Measurements from ENCODE around the gene SGMS1.
"Not testable (repeated sequence)": the region's sequence is repeated elsewhere in the genome, so short reads cannot be mapped to it uniquely, and the experiment has no call there.

SGMS1 gene

GRCh38 chr10:50623663-50624412 lies at the start of gene SGMS1:
TSS of gene SGMS1 (minus strand) at chr10:50623956. CDS start at chr10:50344114, 279,842 bp downstream.
- peak; percentile 78 for DNase-seq

GRCh38 chr10:50672152-50672551 lies 48.4 kb upstream of the SGMS1 start:
- DNase-seq, result not testable (repeated sequence)

- DNase-seq, result not testable (repeated sequence)
These were observed 47.9 kb upstream of the SGMS1 start for GRCh38 chr10:50671645-50672044.

GRCh38 chr10:50669957-50670356 lies 46.2 kb upstream of the SGMS1 start:
- DNase-seq, result not testable (repeated sequence)

- DNase-seq, result not testable (repeated sequence)
These were observed 43.6 kb upstream of the SGMS1 start for GRCh38 chr10:50667353-50667752.

GRCh38 chr10:50662420-50662819 lies 38.7 kb upstream of the SGMS1 start:
- DNase-seq, result not testable (repeated sequence)

GRCh38 chr10:50661563-50661962 lies 37.8 kb upstream of the SGMS1 start:
- not testable (repeated sequence) for DNase-seq

GRCh38 chr10:50659865-50660730 lies 36.3 kb upstream of the SGMS1 start:
- peak; percentile 76 for DNase-seq

GRCh38 chr10:50659016-50659864 lies 35.5 kb upstream of the SGMS1 start:
- DNase-seq, result not testable (repeated sequence)

GRCh38 chr10:50658165-50658564 lies 34.4 kb upstream of the SGMS1 start:
- DNase-seq, result no peak

- no peak for DNase-seq
These were observed 30.0 kb upstream of the SGMS1 start for GRCh38 chr10:50653758-50654157.

- DNase-seq, result peak; percentile 13
These were observed 29.4 kb upstream of the SGMS1 start for GRCh38 chr10:50653142-50653541.

- no peak for DNase-seq
These were observed 28.1 kb upstream of the SGMS1 start for GRCh38 chr10:50651808-50652207.

GRCh38 chr10:50650481-50650880 lies 26.7 kb upstream of the SGMS1 start:
- DNase-seq, result no peak

- DNase-seq, result no peak
These were observed 25.1 kb upstream of the SGMS1 start for GRCh38 chr10:50648935-50649227.

- DNase-seq, result no peak
These were observed 24.6 kb upstream of the SGMS1 start for GRCh38 chr10:50648089-50648934.

GRCh38 chr10:50647350-50647749 lies 23.6 kb upstream of the SGMS1 start:
- not testable (repeated sequence) for DNase-seq

GRCh38 chr10:50645236-50645635 lies 21.5 kb upstream of the SGMS1 start:
- no peak for DNase-seq

GRCh38 chr10:50641626-50642025 lies 17.9 kb upstream of the SGMS1 start:
- DNase-seq, result no peak

GRCh38 chr10:50640238-50640637 lies 16.5 kb upstream of the SGMS1 start:
- DNase-seq, result no peak

- DNase-seq, result peak; percentile 13
These were observed 13.1 kb upstream of the SGMS1 start for GRCh38 chr10:50636618-50637579.

Measured in RPMI8226 (cell line).